H9 (cell line): ENCODE results near the gene TTC33. TPM values are rescaled to one million over a fixed set of nuclear protein-coding genes. Genes with fewer than 3 reads are reported as not detected.

Experiments
- DNase-seq: peaks from one replicate; pipeline ENCODE4 v3.0.0-alpha.2; 2017
- H2AFZ ChIP-seq: one replicate; pipeline ENCODE4 v1.6.1; 2013; ENCODE audit warnings: mild to moderate bottlenecking, low read length, control low read depth, moderate library complexity
- H2AK5ac ChIP-seq: 2 replicates; pipeline ENCODE4 v1.6.1; 2013; ENCODE audit warnings: low read length, control low read depth, mixed read lengths; ENCODE audit not compliant: insufficient read length
- H2BK120ac ChIP-seq: one replicate; pipeline ENCODE4 v1.6.1; 2013; ENCODE audit warnings: low read depth, mild to moderate bottlenecking, low read length, control low read depth, inconsistent platforms; ENCODE audit not compliant: poor library complexity, severe bottlenecking
- H2BK12ac ChIP-seq: 2 replicates; pipeline ENCODE4 v1.6.1; 2013; ENCODE audit warnings: low read length, control low read depth, mixed read lengths, low read depth; ENCODE audit not compliant: insufficient read length
- H2BK15ac ChIP-seq: 2 replicates; pipeline ENCODE4 v1.6.1; 2013; ENCODE audit warnings: low read depth, low read length, control low read depth
- H2BK20ac ChIP-seq: one replicate; pipeline ENCODE4 v1.6.1; 2013; ENCODE audit warnings: low read depth, mild to moderate bottlenecking, low read length, control low read depth, inconsistent platforms; ENCODE audit not compliant: poor library complexity, severe bottlenecking
- H2BK5ac ChIP-seq: 2 replicates; pipeline ENCODE4 v1.6.1; 2013; ENCODE audit warnings: low read length, control low read depth, mixed read lengths; ENCODE audit not compliant: insufficient read length
- H3K14ac ChIP-seq: 2 replicates; pipeline ENCODE4 v1.6.1; 2013; ENCODE audit warnings: low read length, control low read depth; ENCODE audit not compliant: insufficient read depth
- H3K18ac ChIP-seq: 2 replicates; pipeline ENCODE4 v1.6.1; 2013; ENCODE audit warnings: low read depth, mild to moderate bottlenecking, mixed read lengths, low read length, control low read depth; ENCODE audit not compliant: insufficient read length
- H3K23ac ChIP-seq: 2 replicates; pipeline ENCODE4 v1.6.1; 2013; ENCODE audit warnings: low read length, control low read depth, mixed read lengths, low read depth; ENCODE audit not compliant: insufficient read length
- H3K23me2 ChIP-seq: 2 replicates; pipeline ENCODE4 v1.6.1; 2013; ENCODE audit warnings: low read depth, mild to moderate bottlenecking, mixed read lengths, low read length, control low read depth; ENCODE audit not compliant: insufficient read length, poor library complexity, severe bottlenecking
- H3K27ac ChIP-seq: 2 replicates; pipeline ENCODE4 v1.5.1; 2013; ENCODE audit warnings: low read length, control low read depth, mixed read lengths, low read depth; ENCODE audit not compliant: insufficient read length
- H3K27me3 ChIP-seq: 2 replicates; pipeline ENCODE4 v1.6.1; 2013; ENCODE audit warnings: low read length, control low read depth, inconsistent platforms; ENCODE audit not compliant: insufficient read depth
- H3K4ac ChIP-seq: 2 replicates; pipeline ENCODE4 v1.6.1; 2013; ENCODE audit warnings: low read depth, mild to moderate bottlenecking, control low read depth, inconsistent platforms, low read length, moderate library complexity
- H3K4me1 ChIP-seq: 2 replicates; pipeline ENCODE4 v1.6.1; 2013; ENCODE audit warnings: low read length, control low read depth, inconsistent platforms; ENCODE audit not compliant: insufficient read depth
- H3K4me2 ChIP-seq: 2 replicates; pipeline ENCODE4 v1.6.1; 2013; ENCODE audit warnings: low read length, control low read depth, mixed read lengths; ENCODE audit not compliant: insufficient read length, insufficient read depth
- H3K56ac ChIP-seq: 2 replicates; pipeline ENCODE4 v1.6.1; 2013; ENCODE audit warnings: low read depth, mild to moderate bottlenecking, mixed read lengths, low read length, control low read depth; ENCODE audit not compliant: insufficient read length
- H3K79me1 ChIP-seq: 2 replicates; pipeline ENCODE4 v1.6.1; 2013; ENCODE audit warnings: low read depth, mild to moderate bottlenecking, moderate library complexity, low read length, control low read depth, inconsistent platforms; ENCODE audit not compliant: insufficient read depth, poor library complexity, severe bottlenecking
- H3K79me2 ChIP-seq: 2 replicates; pipeline ENCODE4 v1.6.1; 2013; ENCODE audit warnings: low read length, control low read depth, inconsistent platforms; ENCODE audit not compliant: insufficient read depth
- H3K9ac ChIP-seq: 2 replicates; pipeline ENCODE4 v1.6.1; 2013; ENCODE audit warnings: low read length, control low read depth, mixed read lengths; ENCODE audit not compliant: insufficient read length; ENCODE audit errors: extremely low read depth
- H3K9me3 ChIP-seq: one replicate; pipeline ENCODE4 v1.6.1; 2013; ENCODE audit warnings: low read depth, low read length, inconsistent platforms; ENCODE audit not compliant: control insufficient read depth
- H3T11ph ChIP-seq: one replicate; pipeline ENCODE4 v1.6.1; 2013; ENCODE audit warnings: mild to moderate bottlenecking, low read length, control low read depth, inconsistent platforms
- H4K20me1 ChIP-seq: one replicate; pipeline ENCODE4 v1.6.1; 2013; ENCODE audit not compliant: control insufficient read depth, insufficient read length, insufficient read depth
- H4K5ac ChIP-seq: 2 replicates; pipeline ENCODE4 v1.6.1; 2013; ENCODE audit warnings: low read depth, mild to moderate bottlenecking, mixed read lengths, low read length, control low read depth; ENCODE audit not compliant: insufficient read length
- H4K8ac ChIP-seq: replicated peaks from 2 replicates; pipeline ENCODE4 v1.6.1; 2013; ENCODE audit warnings: low read length, control low read depth, mixed read lengths, low read depth; ENCODE audit not compliant: insufficient read length
- H4K91ac ChIP-seq: 2 replicates; pipeline ENCODE4 v1.6.1; 2013; ENCODE audit warnings: low read depth, mild to moderate bottlenecking, moderate library complexity, mixed read lengths, low read length, control low read depth; ENCODE audit not compliant: insufficient read length
- H3K27ac Mint-ChIP-seq, 3 experiments: 2 replicates in 2 of 3; 3 replicates in 1 of 3; pipeline ENCODE4 v1.8.0; 2020 to 2021; ENCODE audit warnings: mixed read lengths in 3 of 3, mild to moderate bottlenecking in 1 of 3, moderate library complexity in 1 of 3
- H3K27me3 Mint-ChIP-seq: 2 replicates; pipeline ENCODE4 v1.8.0; 2021; ENCODE audit warnings: low read depth, mild to moderate bottlenecking, moderate library complexity, mixed read lengths
- H3K36me3 Mint-ChIP-seq, 3 experiments: 2 replicates in 2 of 3; 3 replicates in 1 of 3; pipeline ENCODE4 v1.8.0; 2020 to 2021; ENCODE audit warnings: low read depth in 3 of 3, mixed read lengths in 3 of 3; ENCODE audit not compliant: insufficient read depth in 1 of 3
- H3K4me1 Mint-ChIP-seq, 2 experiments: 2 replicates each; pipeline ENCODE4 v1.8.0; 2020; ENCODE audit warnings: mixed read lengths in 2 of 2
- H3K4me3 Mint-ChIP-seq, 2 experiments: 2 replicates in 1 of 2; 3 replicates in 1 of 2; pipeline ENCODE4 v1.8.0; 2020 to 2021; ENCODE audit warnings: mild to moderate bottlenecking in 2 of 2, mixed read lengths in 2 of 2, moderate library complexity in 1 of 2
- H3K9me3 Mint-ChIP-seq, 2 experiments: 2 replicates in 1 of 2; 3 replicates in 1 of 2; pipeline ENCODE4 v1.8.0; 2020; ENCODE audit warnings: mild to moderate bottlenecking in 2 of 2, mixed read lengths in 2 of 2, moderate library complexity in 1 of 2
- total RNA-seq: library from RNA; stranded (reverse); gene quantifications from 2 replicates; pipeline ENCODE4 v1.2.1, GENCODE V29; 2021
- TF ChIP-seq, protein P1 (sequence below): fragments of 200-600 bp; sonication (generic); conservative IDR thresholded peaks from 3 replicates; pipeline ENCODE4 v1.8.0; 2021; ENCODE audit warnings: antibody characterized with exemption, mild to moderate bottlenecking

TTC33 gene
- total RNA-seq, 1 experiment from 2014 or later: 7.3 TPM

- Mint-ChIP-seq H3K9me3 (peaks cover 0 to 2% of the 10 kb centered on the region in 2 experiments; a peak in 2 of 5 replicates), H3K27me3 (peaks cover 2% of the 10 kb centered on the region; the same call in 1 of the 2 replicates), H3K36me3 (no peaks in the 10 kb centered on the region), H3K4me3 (no peak overlapping the region), H3K4me1 (peaks cover 2 to 3% of the 10 kb centered on the region in 2 experiments; a peak in 3 of 4 replicates), H3K27ac (no peak overlapping the region)
- no peak overlapping the region for H2BK15ac ChIP-seq
- no peak overlapping the region for H2AK5ac ChIP-seq
- H2BK120ac ChIP-seq: no peak overlapping the region
- no peak overlapping the region for H3K18ac ChIP-seq
- no peak overlapping the region for H3T11ph ChIP-seq
- no peaks in the 10 kb centered on the region for H3K79me2 ChIP-seq
- no peak overlapping the region for H4K5ac ChIP-seq
- no peak overlapping the region for H3K4me2 ChIP-seq
- DNase-seq: no peak
- H3K27me3 ChIP-seq: no peaks in the 10 kb centered on the region
- H3K14ac ChIP-seq: no peak overlapping the region
- no peak overlapping the region for H2AFZ ChIP-seq
- TF ChIP-seq, protein P1, sequence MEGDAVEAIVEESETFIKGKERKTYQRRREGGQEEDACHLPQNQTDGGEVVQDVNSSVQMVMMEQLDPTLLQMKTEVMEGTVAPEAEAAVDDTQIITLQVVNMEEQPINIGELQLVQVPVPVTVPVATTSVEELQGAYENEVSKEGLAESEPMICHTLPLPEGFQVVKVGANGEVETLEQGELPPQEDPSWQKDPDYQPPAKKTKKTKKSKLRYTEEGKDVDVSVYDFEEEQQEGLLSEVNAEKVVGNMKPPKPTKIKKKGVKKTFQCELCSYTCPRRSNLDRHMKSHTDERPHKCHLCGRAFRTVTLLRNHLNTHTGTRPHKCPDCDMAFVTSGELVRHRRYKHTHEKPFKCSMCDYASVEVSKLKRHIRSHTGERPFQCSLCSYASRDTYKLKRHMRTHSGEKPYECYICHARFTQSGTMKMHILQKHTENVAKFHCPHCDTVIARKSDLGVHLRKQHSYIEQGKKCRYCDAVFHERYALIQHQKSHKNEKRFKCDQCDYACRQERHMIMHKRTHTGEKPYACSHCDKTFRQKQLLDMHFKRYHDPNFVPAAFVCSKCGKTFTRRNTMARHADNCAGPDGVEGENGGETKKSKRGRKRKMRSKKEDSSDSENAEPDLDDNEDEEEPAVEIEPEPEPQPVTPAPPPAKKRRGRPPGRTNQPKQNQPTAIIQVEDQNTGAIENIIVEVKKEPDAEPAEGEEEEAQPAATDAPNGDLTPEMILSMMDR: no peak
- H4K91ac ChIP-seq: no peak overlapping the region
- H4K8ac ChIP-seq: no peak overlapping the region
- no peak overlapping the region for H2BK5ac ChIP-seq
- H3K4ac ChIP-seq: no peak overlapping the region
- H3K4me1 ChIP-seq: no peaks in the 10 kb centered on the region
- H3K23me2 ChIP-seq: no peaks in the 10 kb centered on the region
- no peak overlapping the region for H3K23ac ChIP-seq
- no peaks in the 10 kb centered on the region for H3K9me3 ChIP-seq
- no peak overlapping the region for H2BK20ac ChIP-seq
- no peak overlapping the region for H3K56ac ChIP-seq
- no peak overlapping the region for H3K9ac ChIP-seq
- no peaks in the 10 kb centered on the region for H3K79me1 ChIP-seq
- no peak overlapping the region for H2BK12ac ChIP-seq
- no peaks in the 10 kb centered on the region for H4K20me1 ChIP-seq
- H3K27ac ChIP-seq: no peak overlapping the region
Measured at GRCh38 chr5:40559306-40559705, 196.5 kb downstream of the TTC33 start.
